SK-N-SH treated with all-trans-retinoic acid at 6 μM for 48 hours (cell line): ENCODE results near the gene POMP.

Experiments
- ATAC-seq: fragments of 200-7000 bp; cut with Tn5 transposase; 3 replicates; pipeline ENCODE4 v1.9.1; 2020; ENCODE audit warnings: mild to moderate bottlenecking, moderate library complexity
- ARNTL ChIP-seq: fragments of 450-650 bp; formaldehyde crosslinking; IDR thresholded peaks from 2 replicates; pipeline ENCODE4 v1.5.0; 2020; ENCODE audit warnings: low read depth, mild to moderate bottlenecking, moderate library complexity, borderline replicate concordance
- BACH2 ChIP-seq: fragments of 250-450 bp; sonication (Bioruptor Pico); IDR thresholded peaks from 2 replicates; pipeline ENCODE4 v1.9.0; 2021; ENCODE audit warnings: mild to moderate bottlenecking, borderline replicate concordance
- CREB5 ChIP-seq: fragments of 250-450 bp; sonication (Bioruptor Pico); IDR thresholded peaks from 2 replicates; pipeline ENCODE4 v1.5.1; 2020; ENCODE audit warnings: low read depth, mild to moderate bottlenecking, moderate library complexity
- CSDC2 ChIP-seq: fragments of 250-450 bp; sonication (Bioruptor Pico); IDR thresholded peaks from 2 replicates; pipeline ENCODE4 v1.5.0; 2020; ENCODE audit warnings: mild to moderate bottlenecking, moderate library complexity
- ESRRG ChIP-seq: fragments of 250-450 bp; sonication (Bioruptor Pico); IDR thresholded peaks from 2 replicates; pipeline ENCODE4 v1.6.1; 2021; ENCODE audit warnings: mild to moderate bottlenecking
- GLIS3 ChIP-seq: fragments of 250-450 bp; sonication (Bioruptor Pico); IDR thresholded peaks from 2 replicates; pipeline ENCODE4 v1.5.0; 2020; ENCODE audit warnings: mild to moderate bottlenecking, moderate library complexity
- OSR1 ChIP-seq: fragments of 250-450 bp; sonication (Bioruptor Pico); IDR thresholded peaks from 2 replicates; pipeline ENCODE4 v1.8.0; 2022; ENCODE audit warnings: moderate library complexity, mild to moderate bottlenecking, inconsistent platforms
- PATZ1 ChIP-seq: fragments of 250-450 bp; sonication (Bioruptor Pico); IDR thresholded peaks from 2 replicates; pipeline ENCODE4 v1.8.0; 2020; ENCODE audit warnings: mild to moderate bottlenecking, moderate library complexity, borderline replicate concordance
- PPARA ChIP-seq: fragments of 250-450 bp; sonication (Bioruptor Pico); IDR thresholded peaks from 2 replicates; pipeline ENCODE4 v1.5.0; 2020; ENCODE audit warnings: mild to moderate bottlenecking, borderline replicate concordance
- RARB ChIP-seq: fragments of 250-450 bp; sonication (Bioruptor Pico); IDR thresholded peaks from 2 replicates; pipeline ENCODE4 v1.8.0; 2021; ENCODE audit warnings: mild to moderate bottlenecking, moderate library complexity
- SNAI2 ChIP-seq: fragments of 250-450 bp; sonication (Bioruptor Pico); IDR thresholded peaks from 2 replicates; pipeline ENCODE4 v1.5.0; 2020; ENCODE audit warnings: mild to moderate bottlenecking, moderate library complexity
- TSHZ2 ChIP-seq: fragments of 250-450 bp; sonication (Bioruptor Pico); IDR thresholded peaks from 2 replicates; pipeline ENCODE4 v1.5.0; 2020; ENCODE audit warnings: mild to moderate bottlenecking, moderate library complexity
- ZC3H10 ChIP-seq: fragments of 250-450 bp; sonication (Bioruptor Pico); IDR thresholded peaks from 2 replicates; pipeline ENCODE4 v1.5.1; 2021; ENCODE audit warnings: mild to moderate bottlenecking, moderate library complexity
- ZFP3 ChIP-seq: fragments of 250-450 bp; sonication (Bioruptor Pico); IDR thresholded peaks from 2 replicates; pipeline ENCODE4 v1.5.0; 2020; ENCODE audit warnings: mild to moderate bottlenecking, moderate library complexity
- ZNF565 ChIP-seq: fragments of 450-650 bp; formaldehyde crosslinking; conservative IDR thresholded peaks from 2 replicates; pipeline ENCODE4 v1.5.0; 2020; ENCODE audit warnings: low read depth, mild to moderate bottlenecking, moderate library complexity
- ZNF70 ChIP-seq: fragments of 450-650 bp; formaldehyde crosslinking; IDR thresholded peaks from 2 replicates; pipeline ENCODE4 v1.5.0; 2020; ENCODE audit warnings: mild to moderate bottlenecking, moderate library complexity
- TF ChIP-seq, protein P1 (sequence below): fragments of 250-450 bp; sonication (Bioruptor Pico); IDR thresholded peaks from 2 replicates; pipeline ENCODE4 v1.5.1; 2021; ENCODE audit warnings: mild to moderate bottlenecking, moderate library complexity
- TF ChIP-seq, protein P2 (sequence below): fragments of 250-450 bp; sonication (Bioruptor Pico); IDR thresholded peaks from 2 replicates; pipeline ENCODE4 v1.8.0; 2021; ENCODE audit warnings: low read depth, mild to moderate bottlenecking, moderate library complexity, borderline replicate concordance

POMP gene

GRCh38 chr13:28618230-28618994, 40.5 kb upstream of the POMP start:
- no peak for TF ChIP-seq ARNTL (CRISPR knock-in tag)
- TF ChIP-seq SNAI2 (CRISPR knock-in tag), result no peak
- no peak for TF ChIP-seq RARB (CRISPR knock-in tag)
- no peak for TF ChIP-seq ESRRG (CRISPR knock-in tag)
- TF ChIP-seq GLIS3 (CRISPR knock-in tag), result no peak
- no peak for TF ChIP-seq OSR1 (CRISPR knock-in tag)
- TF ChIP-seq ZNF565 (CRISPR knock-in tag), result no peak
- TF ChIP-seq ZC3H10 (CRISPR knock-in tag), result no peak
- TF ChIP-seq CSDC2 (CRISPR knock-in tag), result no peak
- TF ChIP-seq PPARA (CRISPR knock-in tag), result no peak
- TF ChIP-seq CREB5 (CRISPR knock-in tag), result no peak
- no peak for TF ChIP-seq ZFP3
- no peak for TF ChIP-seq BACH2 (CRISPR knock-in tag)
- TF ChIP-seq PATZ1 (CRISPR knock-in tag), result no peak
- TF ChIP-seq, protein P1, sequence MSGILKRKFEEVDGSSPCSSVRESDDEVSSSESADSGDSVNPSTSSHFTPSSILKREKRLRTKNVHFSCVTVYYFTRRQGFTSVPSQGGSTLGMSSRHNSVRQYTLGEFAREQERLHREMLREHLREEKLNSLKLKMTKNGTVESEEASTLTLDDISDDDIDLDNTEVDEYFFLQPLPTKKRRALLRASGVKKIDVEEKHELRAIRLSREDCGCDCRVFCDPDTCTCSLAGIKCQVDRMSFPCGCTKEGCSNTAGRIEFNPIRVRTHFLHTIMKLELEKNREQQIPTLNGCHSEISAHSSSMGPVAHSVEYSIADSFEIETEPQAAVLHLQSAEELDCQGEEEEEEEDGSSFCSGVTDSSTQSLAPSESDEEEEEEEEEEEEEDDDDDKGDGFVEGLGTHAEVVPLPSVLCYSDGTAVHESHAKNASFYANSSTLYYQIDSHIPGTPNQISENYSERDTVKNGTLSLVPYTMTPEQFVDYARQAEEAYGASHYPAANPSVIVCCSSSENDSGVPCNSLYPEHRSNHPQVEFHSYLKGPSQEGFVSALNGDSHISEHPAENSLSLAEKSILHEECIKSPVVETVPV (CRISPR knock-in tag), result no peak
- TF ChIP-seq ZNF70 (CRISPR knock-in tag), result no peak
- TF ChIP-seq TSHZ2, result no peak
- no peak for ATAC-seq

DNA sequence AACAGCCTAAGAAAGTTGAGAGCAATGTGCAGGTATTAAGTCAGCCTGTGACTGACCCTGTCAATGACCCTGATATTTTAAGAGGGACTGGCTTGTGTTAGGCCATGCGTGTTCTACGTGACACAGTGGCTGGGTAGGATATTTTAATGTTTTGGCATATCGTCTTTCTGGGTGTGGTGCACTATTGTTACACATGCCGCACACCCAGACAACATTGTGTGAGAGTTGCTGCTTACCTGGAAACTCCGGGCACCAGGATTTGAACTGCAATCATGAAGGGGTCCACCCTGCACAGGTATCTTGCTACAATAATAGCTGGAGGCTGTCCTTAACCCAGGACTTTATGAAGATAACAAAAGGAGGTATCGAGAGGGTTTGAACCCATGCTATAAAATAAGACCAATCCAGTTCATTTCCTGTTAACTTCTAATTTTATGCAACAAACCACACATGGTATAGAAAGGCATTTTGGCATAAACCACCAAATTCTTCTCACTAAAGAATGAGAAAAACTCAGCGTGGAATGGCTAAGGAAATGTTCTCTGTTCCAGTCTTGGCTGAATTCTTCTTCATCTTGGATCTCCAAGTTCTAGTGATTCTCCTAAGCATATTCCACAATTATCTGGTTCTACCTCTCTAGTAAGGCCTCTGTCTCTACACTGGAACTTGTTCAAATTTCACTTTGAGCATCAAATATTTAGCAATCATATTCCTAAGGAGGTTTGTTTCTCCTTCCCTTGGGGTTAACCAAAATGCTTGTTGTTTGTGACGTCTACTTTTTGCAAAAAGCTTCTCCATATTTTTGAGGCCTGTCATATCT, 38.7 kb upstream of the POMP start:
- TF ChIP-seq PATZ1 (CRISPR knock-in tag) (no peak), BACH2 (CRISPR knock-in tag) (no peak)
- TF ChIP-seq, protein P2, sequence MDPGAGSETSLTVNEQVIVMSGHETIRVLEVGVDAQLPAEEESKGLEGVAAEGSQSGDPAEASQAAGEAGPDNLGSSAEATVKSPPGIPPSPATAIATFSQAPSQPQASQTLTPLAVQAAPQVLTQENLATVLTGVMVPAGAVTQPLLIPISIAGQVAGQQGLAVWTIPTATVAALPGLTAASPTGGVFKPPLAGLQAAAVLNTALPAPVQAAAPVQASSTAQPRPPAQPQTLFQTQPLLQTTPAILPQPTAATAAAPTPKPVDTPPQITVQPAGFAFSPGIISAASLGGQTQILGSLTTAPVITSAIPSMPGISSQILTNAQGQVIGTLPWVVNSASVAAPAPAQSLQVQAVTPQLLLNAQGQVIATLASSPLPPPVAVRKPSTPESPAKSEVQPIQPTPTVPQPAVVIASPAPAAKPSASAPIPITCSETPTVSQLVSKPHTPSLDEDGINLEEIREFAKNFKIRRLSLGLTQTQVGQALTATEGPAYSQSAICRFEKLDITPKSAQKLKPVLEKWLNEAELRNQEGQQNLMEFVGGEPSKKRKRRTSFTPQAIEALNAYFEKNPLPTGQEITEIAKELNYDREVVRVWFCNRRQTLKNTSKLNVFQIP, result no peak
- ATAC-seq, result no peak
